ENCODE results near the gene PNPLA8.

The PNPLA8 gene

DNA sequence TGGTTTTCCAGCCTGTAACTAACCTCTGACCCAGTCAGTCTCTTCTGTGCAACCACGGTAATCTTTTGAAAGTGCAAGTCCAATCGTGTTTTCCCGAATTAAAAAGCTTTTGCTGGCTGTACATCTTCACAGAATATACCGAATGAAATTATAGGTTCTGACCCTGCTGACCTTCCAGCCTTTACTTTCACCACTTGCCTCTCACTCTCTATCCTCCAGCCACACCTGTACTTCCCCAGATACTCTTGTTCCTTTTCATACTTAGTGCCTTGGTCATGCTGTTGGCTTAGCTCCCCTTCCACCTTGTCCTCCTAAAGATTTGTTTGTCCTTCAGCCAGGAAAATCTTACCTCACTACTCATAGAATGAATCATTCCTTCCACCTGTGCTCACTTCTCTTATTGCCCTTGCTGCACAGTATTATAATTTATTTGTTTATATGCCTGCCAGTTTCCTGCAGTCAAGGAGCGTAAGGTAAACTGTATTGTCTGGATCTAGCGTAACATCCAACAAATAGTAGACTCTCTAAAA lies 2.3 kb upstream of the PNPLA8 start:
- TF ChIP-seq CTCF (IDR thresholded peaks at IDR 0.05; ENCODE audit: insufficient read depth, low read depth, low read length, missing control alignments): no peak
- DNase-seq (ENCODE audit: low read depth): peak; percentile 90
- no peak overlapping the region for H3K4me3 ChIP-seq (ENCODE audit: low read length)

DNA sequence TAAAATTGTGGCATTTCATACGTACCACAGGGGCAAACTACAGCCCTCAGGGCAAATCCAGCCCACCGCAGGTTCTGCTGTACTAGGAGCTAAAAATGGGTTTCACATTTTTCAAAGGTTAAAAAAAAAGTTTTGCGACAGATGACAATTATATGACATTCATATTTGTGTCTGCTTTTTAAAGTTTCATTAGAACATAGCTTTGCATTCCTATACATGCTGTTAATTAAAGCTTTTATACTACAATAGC lies 758 bp upstream of the PNPLA8 start:
- no peak for DNase-seq (ENCODE audit: low read depth)
- peak overlapping the region; percentile 86 for H3K4me3 ChIP-seq (ENCODE audit: low read length)
- TF ChIP-seq CTCF (IDR thresholded peaks at IDR 0.05; ENCODE audit: insufficient read depth, low read depth, low read length, missing control alignments): no peak

DNA sequence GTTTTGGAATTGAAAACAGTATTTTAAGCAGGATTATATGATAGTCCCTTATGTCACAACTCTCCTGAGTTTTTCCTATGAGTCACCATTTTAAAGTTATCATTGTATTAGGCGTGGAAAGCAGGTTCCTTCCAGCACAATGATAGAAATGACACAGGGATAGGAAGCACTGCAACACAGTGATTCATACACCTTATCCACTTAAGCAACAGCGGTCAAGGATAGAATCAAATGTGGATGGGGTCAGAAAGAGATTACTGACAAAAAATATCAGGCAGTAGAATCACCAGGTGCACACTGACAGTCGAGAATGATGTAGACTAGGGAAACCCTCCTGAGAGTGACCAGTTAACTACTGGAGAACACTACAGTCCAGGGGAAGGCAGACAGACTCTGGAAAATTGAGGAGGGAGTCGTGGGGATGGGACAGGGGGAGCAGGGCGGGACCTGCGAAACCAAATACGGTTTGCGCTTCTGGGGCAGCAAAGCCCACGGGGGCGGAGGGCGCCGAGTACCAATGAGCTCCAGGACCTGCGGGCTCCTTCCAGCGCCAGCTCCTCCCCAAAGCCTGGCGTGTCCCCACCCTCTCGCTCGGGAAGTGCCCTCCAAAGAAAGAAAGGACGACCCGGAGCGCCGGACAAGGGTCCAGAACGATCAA lies 479 bp downstream of the PNPLA8 start:
- DNase-seq (ENCODE audit: low read depth): peak; percentile 88
- TF ChIP-seq CTCF (IDR thresholded peaks at IDR 0.05; ENCODE audit: insufficient read depth, low read depth, low read length, missing control alignments): no peak

DNA sequence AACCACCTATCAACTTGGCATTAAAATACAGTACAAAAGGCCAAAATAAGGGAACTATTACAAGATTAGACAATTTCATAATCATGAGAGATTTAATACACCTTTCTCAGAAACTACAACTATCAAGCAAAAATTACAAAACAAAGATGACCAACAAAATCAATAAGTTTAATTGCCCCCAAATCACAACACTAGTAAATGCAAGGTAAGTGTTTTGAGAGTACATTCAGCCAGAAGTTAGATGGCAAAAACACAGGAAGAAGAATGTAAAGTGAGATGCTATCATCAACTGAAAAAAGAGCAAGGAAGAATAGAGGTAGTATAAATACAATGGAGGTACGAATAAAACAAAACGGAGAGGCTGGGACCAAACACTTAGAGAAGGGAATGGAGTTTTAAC lies 3.2 kb downstream of the PNPLA8 start:
- DNase-seq (ENCODE audit: low read depth): no peak
- H3K4me3 ChIP-seq (ENCODE audit: low read length): no peak overlapping the region
- no peak for TF ChIP-seq CTCF (IDR thresholded peaks at IDR 0.05; ENCODE audit: insufficient read depth, low read depth, low read length, missing control alignments)

More for the DNA sequence above, 479 bp downstream of the PNPLA8 start:
- peak overlapping the region; percentile 86 for H3K4me3 ChIP-seq (ENCODE audit: low read length)

DNA sequence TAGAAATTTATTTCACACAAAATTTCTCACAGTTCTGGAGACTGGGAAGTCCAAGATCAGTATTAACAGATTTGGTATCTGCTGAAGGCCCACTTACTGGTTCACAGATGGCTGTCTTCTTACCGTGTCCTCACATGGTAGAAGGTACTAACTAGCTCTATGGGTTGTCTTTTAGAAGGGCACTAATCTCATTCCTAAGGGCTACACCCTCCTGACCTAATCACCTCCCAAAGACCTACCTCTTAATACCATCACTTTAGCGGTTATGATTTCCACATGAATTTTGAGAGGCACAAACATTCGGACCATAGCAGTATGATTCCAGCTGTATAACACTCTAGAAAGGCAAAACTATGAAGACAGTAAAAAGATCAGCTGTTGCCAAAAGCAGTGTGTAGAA lies 8.0 kb downstream of the PNPLA8 start:
- no peak for TF ChIP-seq CTCF (IDR thresholded peaks at IDR 0.05; ENCODE audit: insufficient read depth, low read depth, low read length, missing control alignments)
- DNase-seq (ENCODE audit: low read depth): no peak
- H3K4me3 ChIP-seq (ENCODE audit: low read length): no peak overlapping the region

GRCh38 chr7:108515630-108516029 lies 10.3 kb downstream of the PNPLA8 start:
- no peak overlapping the region for H3K4me3 ChIP-seq (ENCODE audit: low read length)
- no peak for DNase-seq (ENCODE audit: low read depth)
- TF ChIP-seq CTCF (IDR thresholded peaks at IDR 0.05; ENCODE audit: insufficient read depth, low read depth, low read length, missing control alignments): no peak

GRCh38 chr7:108515013-108515412 lies 10.9 kb downstream of the PNPLA8 start:
- DNase-seq (ENCODE audit: low read depth): no peak
- no peak overlapping the region for H3K4me3 ChIP-seq (ENCODE audit: low read length)
- no peak for TF ChIP-seq CTCF (IDR thresholded peaks at IDR 0.05; ENCODE audit: insufficient read depth, low read depth, low read length, missing control alignments)
